ENCODE measurements around the gene IER3IP1. TPM values are rescaled to one million over a fixed set of nuclear protein-coding genes. Genes with fewer than 3 reads are reported as not detected.

Gene IER3IP1
- total RNA-seq, 1 donor from 2014 or later: 9.6 TPM

DNA sequence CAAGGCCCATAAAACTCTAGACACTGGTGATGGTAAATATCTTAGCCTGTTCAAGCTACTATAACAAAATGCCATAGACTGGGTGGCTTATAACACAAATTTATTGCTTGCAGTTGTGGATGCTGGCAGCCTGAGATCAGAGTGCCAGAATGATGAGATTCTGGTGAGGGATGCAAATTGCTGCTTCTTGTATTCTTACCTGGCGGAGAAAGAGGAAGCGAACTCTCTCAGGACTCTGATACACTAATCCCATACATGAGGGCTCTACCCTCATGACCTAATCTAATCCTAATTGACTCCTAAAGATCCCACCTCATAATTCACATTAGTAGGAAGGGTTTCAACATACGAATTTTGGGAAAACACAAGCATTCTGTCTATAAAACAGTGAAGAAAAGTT is 4.6 kb upstream of the IER3IP1 start:
- H3K36me3 ChIP-seq: no peaks in the 10 kb centered on the region
- H3K27ac ChIP-seq (replicated peaks): no peak overlapping the region
- DNase-seq: no peak
- TF ChIP-seq CTCF (IDR thresholded peaks at IDR 0.05; ENCODE audit: borderline replicate concordance): no peak
- no peak overlapping the region for H3K4me3 ChIP-seq
- intact Hi-C loops (cut with micrococcal nuclease): no loop called here
- no peaks in the 10 kb centered on the region for H3K9me3 ChIP-seq (replicated peaks)
- no peaks in the 10 kb centered on the region for H3K27me3 ChIP-seq (ENCODE audit: low read depth)
- peaks cover 8% of the 10 kb centered on the region for H3K4me1 ChIP-seq

DNA sequence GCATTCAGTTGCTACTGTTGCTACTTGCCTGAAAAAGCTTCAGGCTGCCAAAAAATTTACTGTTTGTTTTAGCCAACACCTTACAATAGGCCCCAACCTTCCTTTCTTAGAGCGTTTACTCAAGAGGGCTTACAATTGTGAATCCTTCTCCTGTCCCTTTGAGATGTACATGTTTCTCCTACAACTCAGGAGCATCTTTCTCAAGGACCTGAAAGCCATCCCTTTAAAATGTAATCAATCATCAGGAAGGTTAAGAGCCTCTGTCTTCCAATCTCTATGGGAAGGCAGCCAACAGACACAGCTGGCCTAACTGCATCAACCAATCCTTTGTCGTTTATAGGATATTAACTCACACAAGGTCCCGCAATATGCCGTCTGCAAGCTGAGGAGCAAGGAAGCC is 3.4 kb upstream of the IER3IP1 start:
- Histone ChIP-seq H3K4me3 (no peak overlapping the region), H3K27ac (replicated peaks) (no peak overlapping the region), H3K27me3 (ENCODE audit: low read depth) (no peaks in the 10 kb centered on the region), H3K36me3 (no peaks in the 10 kb centered on the region), H3K9me3 (replicated peaks) (no peaks in the 10 kb centered on the region), H3K4me1 (peaks cover 20% of the 10 kb centered on the region)
- intact Hi-C loops (cut with micrococcal nuclease): no loop called here
- TF ChIP-seq CTCF (IDR thresholded peaks at IDR 0.05; ENCODE audit: borderline replicate concordance): no peak
- no peak for DNase-seq

GRCh38 chr18:47175283-47175897 is 774 bp downstream of the IER3IP1 start:
- TF ChIP-seq CTCF (IDR thresholded peaks at IDR 0.05; ENCODE audit: borderline replicate concordance): no peak
- H3K4me1 ChIP-seq: peaks cover 51% of the 10 kb centered on the region
- intact Hi-C loops (cut with micrococcal nuclease): no loop called here
- H3K4me3 ChIP-seq: peak overlapping the region; percentile 88
- no peaks in the 10 kb centered on the region for H3K9me3 ChIP-seq (replicated peaks)
- no peaks in the 10 kb centered on the region for H3K27me3 ChIP-seq (ENCODE audit: low read depth)
- no peaks in the 10 kb centered on the region for H3K36me3 ChIP-seq
- H3K27ac ChIP-seq (replicated peaks): peak overlapping the region; percentile 89
- no peak for DNase-seq

GRCh38 chr18:47174545-47175116 is 1.5 kb downstream of the IER3IP1 start:
- intact Hi-C loops (cut with micrococcal nuclease): no loop called here
- no peak for DNase-seq

GRCh38 chr18:47172476-47172875 is 3.7 kb downstream of the IER3IP1 start:
- DNase-seq: no peak
- Histone ChIP-seq H3K4me1 (peaks cover 57% of the 10 kb centered on the region), H3K4me3 (no peak overlapping the region), H3K27ac (replicated peaks) (no peak overlapping the region), H3K9me3 (replicated peaks) (no peaks in the 10 kb centered on the region), H3K27me3 (ENCODE audit: low read depth) (no peaks in the 10 kb centered on the region), H3K36me3 (no peaks in the 10 kb centered on the region)
- intact Hi-C loops (cut with micrococcal nuclease): no loop called here
- no peak for TF ChIP-seq CTCF (IDR thresholded peaks at IDR 0.05; ENCODE audit: borderline replicate concordance)

More at GRCh38 chr18:47174545-47175116, 1.5 kb downstream of the IER3IP1 start:
- Histone ChIP-seq H3K4me3 (peak overlapping the region; percentile 88), H3K4me1 (peaks cover 51% of the 10 kb centered on the region), H3K27me3 (ENCODE audit: low read depth) (no peaks in the 10 kb centered on the region), H3K9me3 (replicated peaks) (no peaks in the 10 kb centered on the region), H3K27ac (replicated peaks) (no peak overlapping the region), H3K36me3 (no peaks in the 10 kb centered on the region)
- TF ChIP-seq CTCF (IDR thresholded peaks at IDR 0.05; ENCODE audit: borderline replicate concordance): no peak
